Mesendoderm (in vitro differentiated cells): ENCODE data around the gene KSR2.

ENCODE experiments used
- DNase-seq: peaks from one replicate; pipeline ENCODE4 v3.0.0; 2013
- H2AK5ac ChIP-seq: 2 replicates; pipeline ENCODE4 v1.6.1; 2013; ENCODE audit warnings: low read length, inconsistent platforms
- H2BK120ac ChIP-seq: 2 replicates; pipeline ENCODE4 v1.6.1; 2013; ENCODE audit warnings: low read depth, mild to moderate bottlenecking, low read length, moderate library complexity, mixed read lengths
- H2BK15ac ChIP-seq: replicated peaks from 2 replicates; pipeline ENCODE4 v1.6.1; 2013; ENCODE audit warnings: low read depth, mild to moderate bottlenecking, moderate library complexity
- H2BK5ac ChIP-seq: 2 replicates; pipeline ENCODE4 v1.6.1; 2013; ENCODE audit warnings: low read length, inconsistent platforms
- H3K18ac ChIP-seq: 2 replicates; pipeline ENCODE4 v1.6.1; 2013; ENCODE audit warnings: mild to moderate bottlenecking, low read length, mixed read lengths
- H3K23ac ChIP-seq: one replicate; pipeline ENCODE4 v1.6.1; 2013; ENCODE audit warnings: low read length
- H3K27ac ChIP-seq: 2 replicates; pipeline ENCODE4 v1.5.1; 2013; ENCODE audit warnings: low read depth, mild to moderate bottlenecking, inconsistent platforms, low read length, moderate library complexity
- H3K27me3 ChIP-seq: 2 replicates; pipeline ENCODE4 v1.6.1; 2013; ENCODE audit warnings: low read length, control low read depth, mild to moderate bottlenecking, inconsistent platforms; ENCODE audit not compliant: insufficient read depth, poor library complexity
- H3K36me3 ChIP-seq: 2 replicates; pipeline ENCODE4 v1.6.1; 2013; ENCODE audit warnings: low read length, inconsistent platforms; ENCODE audit not compliant: control insufficient read depth, insufficient read depth
- H3K4ac ChIP-seq: one replicate; pipeline ENCODE4 v1.6.1; 2013; ENCODE audit warnings: low read depth, mild to moderate bottlenecking, low read length, moderate library complexity
- H3K4me1 ChIP-seq: 2 replicates; pipeline ENCODE4 v1.6.1; 2013; ENCODE audit warnings: low read depth, low read length, inconsistent platforms; ENCODE audit not compliant: control insufficient read depth
- H3K4me2 ChIP-seq: 2 replicates; pipeline ENCODE4 v1.6.1; 2013; ENCODE audit warnings: low read length
- H3K4me3 ChIP-seq: 2 replicates; pipeline ENCODE4 v1.5.1; 2013; ENCODE audit warnings: mild to moderate bottlenecking, low read length
- H3K56ac ChIP-seq: one replicate; pipeline ENCODE4 v1.6.1; 2013; ENCODE audit warnings: low read length
- H3K79me1 ChIP-seq: 2 replicates; pipeline ENCODE4 v1.6.1; 2013; ENCODE audit warnings: low read length, inconsistent platforms
- H3K79me2 ChIP-seq: 2 replicates; pipeline ENCODE4 v1.6.1; 2013; ENCODE audit warnings: mild to moderate bottlenecking, low read length; ENCODE audit not compliant: control insufficient read depth, insufficient read depth
- H3K9ac ChIP-seq: 2 replicates; pipeline ENCODE4 v1.6.1; 2013; ENCODE audit warnings: low read length, inconsistent platforms
- H4K5ac ChIP-seq: one replicate; pipeline ENCODE4 v1.6.1; 2013; ENCODE audit warnings: low read length
- H4K8ac ChIP-seq: one replicate; pipeline ENCODE4 v1.6.1; 2013; ENCODE audit warnings: low read depth, mild to moderate bottlenecking, control low read depth, low read length, moderate library complexity
- WGBS: extraction: QIAGEN DNeasy Blood & Tissue Kit; methylation state at CpG from one replicate; pipeline ENCODE4 v1.1.7; 2013; ENCODE audit warnings: low lambda C conversion rate, missing lambda C conversion rate; ENCODE audit not compliant: insufficient coverage; ENCODE audit errors: extremely low coverage; 5-methylcytosine and 5-hydroxymethylcytosine counted together

Gene KSR2

GRCh38 chr12:117836476-117836875 is 132.3 kb downstream of the KSR2 start:
- no peak for DNase-seq
- Histone ChIP-seq H3K9ac (no peak overlapping the region), H3K4me3 (no peak overlapping the region), H3K27ac (no peak overlapping the region), H3K23ac (no peak overlapping the region), H3K27me3 (no peaks in the 10 kb centered on the region), H3K79me2 (no peaks in the 10 kb centered on the region), H2BK15ac (no peak overlapping the region), H2AK5ac (no peak overlapping the region), H3K56ac (no peak overlapping the region), H3K18ac (no peak overlapping the region), H4K5ac (no peak overlapping the region), H2BK5ac (no peak overlapping the region), H3K4ac (no peak overlapping the region), H3K4me1 (no peaks in the 10 kb centered on the region), H3K79me1 (no peaks in the 10 kb centered on the region), H2BK120ac (no peak overlapping the region), H4K8ac (no peak overlapping the region), H3K36me3 (no peaks in the 10 kb centered on the region), H3K4me2 (no peak overlapping the region)
- no CpG with 5 or more reads among the region's 9 CpGs for WGBS

DNA sequence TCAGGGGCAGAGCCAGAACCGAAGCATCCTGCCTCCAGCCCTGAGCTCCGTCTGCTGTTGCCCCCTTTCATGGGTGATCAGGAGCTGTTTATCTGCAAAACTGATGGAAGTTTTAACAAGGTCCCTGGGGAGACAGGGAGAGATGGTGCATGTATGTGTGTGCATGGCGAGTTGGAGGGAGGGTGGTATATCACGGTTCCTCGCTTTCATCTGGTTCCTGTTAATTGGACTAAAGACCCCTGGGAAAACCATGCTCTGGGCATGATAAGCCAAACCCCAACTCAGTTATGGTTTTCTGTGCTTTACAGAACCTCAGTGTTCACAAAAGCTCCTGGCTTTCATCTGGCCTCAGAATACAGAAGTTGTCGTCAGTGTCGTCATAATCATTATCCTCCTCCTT is 133.6 kb downstream of the KSR2 start:
- no peaks in the 10 kb centered on the region for H3K27me3 ChIP-seq
- H4K5ac ChIP-seq: no peak overlapping the region
- no peak overlapping the region for H4K8ac ChIP-seq
- no peaks in the 10 kb centered on the region for H3K79me2 ChIP-seq
- no peaks in the 10 kb centered on the region for H3K4me1 ChIP-seq
- H3K23ac ChIP-seq: no peak overlapping the region
- H3K4me2 ChIP-seq: no peak overlapping the region
- no peak overlapping the region for H2AK5ac ChIP-seq
- no CpG with 5 or more reads among the region's 7 CpGs for WGBS
- no peak overlapping the region for H3K4me3 ChIP-seq
- H3K4ac ChIP-seq: no peak overlapping the region
- H2BK5ac ChIP-seq: no peak overlapping the region
- no peak overlapping the region for H2BK120ac ChIP-seq
- no peak for DNase-seq
- no peak overlapping the region for H3K27ac ChIP-seq
- H2BK15ac ChIP-seq: no peak overlapping the region
- H3K56ac ChIP-seq: no peak overlapping the region
- H3K18ac ChIP-seq: no peak overlapping the region
- H3K79me1 ChIP-seq: no peaks in the 10 kb centered on the region
- H3K36me3 ChIP-seq: no peaks in the 10 kb centered on the region
- no peak overlapping the region for H3K9ac ChIP-seq

GRCh38 chr12:117832459-117833457 is 136.0 kb downstream of the KSR2 start:
- WGBS: no CpG with 5 or more reads among the region's 13 CpGs
- no peak for DNase-seq

DNA sequence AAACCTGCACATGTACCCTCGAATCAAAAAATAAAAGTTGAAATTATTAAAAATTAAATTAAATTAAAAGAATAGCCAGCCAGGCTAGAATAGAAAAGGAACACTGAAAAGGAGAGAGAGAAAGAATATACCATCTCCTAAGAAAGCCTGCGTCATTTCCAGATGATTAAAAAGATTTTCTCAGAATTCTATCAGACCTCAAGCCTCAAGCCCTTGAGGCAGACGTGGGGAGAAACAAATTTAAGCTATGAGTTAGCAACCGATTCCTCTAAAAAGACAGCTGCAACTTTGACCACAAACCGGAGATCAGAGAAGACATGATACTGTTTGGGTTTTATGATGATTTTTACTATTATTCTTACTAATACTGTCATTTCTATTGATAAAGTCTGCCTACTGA is 138.3 kb downstream of the KSR2 start:
- no peak overlapping the region for H3K4me2 ChIP-seq
- H3K23ac ChIP-seq: no peak overlapping the region
- H3K18ac ChIP-seq: no peak overlapping the region
- no peak overlapping the region for H4K5ac ChIP-seq
- no peak overlapping the region for H4K8ac ChIP-seq
- H2BK15ac ChIP-seq: no peak overlapping the region
- H3K36me3 ChIP-seq: no peaks in the 10 kb centered on the region
- no peak overlapping the region for H2BK120ac ChIP-seq
- no peak overlapping the region for H3K4me3 ChIP-seq
- no peaks in the 10 kb centered on the region for H3K79me1 ChIP-seq
- no peak for DNase-seq
- no peak overlapping the region for H3K27ac ChIP-seq
- no peak overlapping the region for H3K9ac ChIP-seq
- no peaks in the 10 kb centered on the region for H3K79me2 ChIP-seq
- no peaks in the 10 kb centered on the region for H3K4me1 ChIP-seq
- no peak overlapping the region for H3K56ac ChIP-seq
- no peak overlapping the region for H3K4ac ChIP-seq
- H2BK5ac ChIP-seq: no peak overlapping the region
- no peaks in the 10 kb centered on the region for H3K27me3 ChIP-seq
- whole genome bisulfite sequencing: no CpG with 5 or more reads among the region's 5 CpGs
- H2AK5ac ChIP-seq: no peak overlapping the region

More at GRCh38 chr12:117832459-117833457, 136.0 kb downstream of the KSR2 start:
- no peak overlapping the region for H2BK5ac ChIP-seq
- H3K4me1 ChIP-seq: no peaks in the 10 kb centered on the region
- H2BK120ac ChIP-seq: no peak overlapping the region
- no peak overlapping the region for H3K4me2 ChIP-seq
- H3K18ac ChIP-seq: no peak overlapping the region
- no peak overlapping the region for H3K23ac ChIP-seq
- no peak overlapping the region for H3K56ac ChIP-seq
- H3K27me3 ChIP-seq: no peaks in the 10 kb centered on the region
- H2BK15ac ChIP-seq: no peak overlapping the region
- H3K27ac ChIP-seq: no peak overlapping the region
- H2AK5ac ChIP-seq: no peak overlapping the region
- no peaks in the 10 kb centered on the region for H3K79me1 ChIP-seq
- H4K5ac ChIP-seq: no peak overlapping the region
- no peaks in the 10 kb centered on the region for H3K79me2 ChIP-seq
- no peak overlapping the region for H4K8ac ChIP-seq
- no peak overlapping the region for H3K4me3 ChIP-seq
- H3K9ac ChIP-seq: no peak overlapping the region
- no peak overlapping the region for H3K4ac ChIP-seq
- H3K36me3 ChIP-seq: no peaks in the 10 kb centered on the region

DNA sequence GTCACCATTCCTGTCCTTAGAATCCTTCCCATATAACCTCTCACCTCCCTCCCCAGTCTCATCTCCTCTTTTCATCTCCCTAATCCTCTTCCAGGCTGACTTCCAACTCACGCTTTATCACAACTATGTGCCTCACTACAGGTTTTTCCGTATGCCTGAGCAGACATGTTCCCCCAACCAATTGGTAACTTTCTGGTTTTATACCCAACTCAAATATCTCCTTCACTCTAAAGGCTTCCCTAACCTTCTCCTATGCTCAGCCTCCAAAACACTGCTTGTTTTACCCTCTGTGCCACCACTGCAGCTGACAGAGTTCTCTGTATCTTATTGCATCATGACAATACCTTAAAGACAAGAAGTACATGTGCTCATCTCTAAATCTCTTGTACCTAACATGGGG is 139.7 kb downstream of the KSR2 start:
- Histone ChIP-seq H2AK5ac (no peak overlapping the region), H3K4me2 (no peak overlapping the region), H3K4ac (no peak overlapping the region), H2BK120ac (no peak overlapping the region), H3K18ac (no peak overlapping the region), H3K4me3 (no peak overlapping the region), H2BK5ac (no peak overlapping the region), H3K23ac (no peak overlapping the region), H3K56ac (no peak overlapping the region), H4K8ac (no peak overlapping the region), H3K9ac (no peak overlapping the region), H3K4me1 (no peaks in the 10 kb centered on the region), H3K79me1 (no peaks in the 10 kb centered on the region), H3K27ac (no peak overlapping the region), H3K36me3 (no peaks in the 10 kb centered on the region), H2BK15ac (no peak overlapping the region), H3K79me2 (no peaks in the 10 kb centered on the region), H3K27me3 (no peaks in the 10 kb centered on the region), H4K5ac (no peak overlapping the region)
- WGBS: no CpG with 5 or more reads among the region's 2 CpGs
- DNase-seq: no peak
